Sigmoid colon (tissue), 7 donors: ENCODE data around the gene CRKL. TPM values are rescaled to one million over a fixed set of nuclear protein-coding genes. Genes with fewer than 3 reads are reported as not detected.
"Not testable (repeated sequence)": the region's sequence is repeated elsewhere in the genome, so short reads cannot be mapped to it uniquely, and the experiment has no call there.

Experiments used
- DNase-seq: peaks from one replicate; pipeline ENCODE4 v3.0.0-alpha.2; 2019
- H3K27ac ChIP-seq, 4 donors: fragments of 200-600 bp; sonication (generic); one replicate each; pipeline ENCODE4 v1.5.1; 2016 to 2019; ENCODE audit warnings: mild to moderate bottlenecking in 1 of 4
- H3K27me3 ChIP-seq, 3 donors: fragments of 200-600 bp; sonication (generic); one replicate each; pipeline ENCODE4 v1.5.1; 2019; ENCODE audit warnings: mild to moderate bottlenecking in 1 of 3
- H3K36me3 ChIP-seq, 4 donors: fragments of 200-600 bp; sonication (generic); one replicate each; pipeline ENCODE4 v1.5.1; 2016 to 2019
- H3K4me1 ChIP-seq, 4 donors: fragments of 200-600 bp; sonication (generic); one replicate each; pipeline ENCODE4 v1.5.1; 2017 to 2019
- H3K4me3 ChIP-seq, 4 donors: fragments of 200-600 bp; sonication (generic); one replicate each; pipeline ENCODE4 v1.5.1; 2017 to 2019; ENCODE audit warnings: mild to moderate bottlenecking in 2 of 4, moderate library complexity in 1 of 4
- H3K9me3 ChIP-seq, 4 donors: fragments of 200-600 bp in 3 of 4; sonication (generic) in 3 of 4; one replicate each; pipeline versions ENCODE4 v1.5.1 to v1.6.1; 2013 to 2019
- CTCF ChIP-seq, 4 experiments: fragments of 450-650 bp in 3 of 4; fragments of 200-600 bp in 1 of 4; IDR thresholded peaks; one replicate each; pipeline ENCODE4 v1.5.1; 2016 to 2019; ENCODE audit warnings: antibody characterized with exemption in 4 of 4, mild to moderate bottlenecking in 3 of 4, moderate library complexity in 2 of 4
- EP300 ChIP-seq, 4 donors: sonication (generic); formaldehyde crosslinking; IDR thresholded peaks; one replicate each; pipeline ENCODE4 v1.6.1; 2017; ENCODE audit warnings: antibody characterized with exemption in 4 of 4
- POLR2A ChIP-seq, 2 donors: fragments of 450-650 bp; IDR thresholded peaks; one replicate each; pipeline ENCODE4 v1.6.1; 2016; ENCODE audit warnings: antibody characterized with exemption in 2 of 2, mild to moderate bottlenecking in 2 of 2, moderate library complexity in 2 of 2
- POLR2AphosphoS5 ChIP-seq, 4 donors: sonication (generic); formaldehyde crosslinking; IDR thresholded peaks; one replicate each; pipeline ENCODE4 v1.6.1; 2017; ENCODE audit warnings: antibody characterized with exemption in 4 of 4
- WGBS, 2 donors: extraction: QIAGEN DNeasy Blood & Tissue Kit; methylation state at CpG; one replicate each; pipeline ENCODE4 v1.1.7; 2013; 5-methylcytosine and 5-hydroxymethylcytosine counted together
- intact Hi-C: fragments of 100-400 bp; cut with DNase I; formaldehyde crosslinking; loops from one replicate; pipeline ENCODE4 v1.15.1; 2023
- polyA plus RNA-seq, 3 donors: library from polyadenylated mRNA; stranded (reverse); fragments of 200-250 nt; gene quantifications; one replicate each; pipeline ENCODE4 v1.2.3, GENCODE V29; 2013
- total RNA-seq, 4 donors: library from RNA; depleted of rRNA; stranded (reverse); fragments of >200 nt; gene quantifications; one replicate each; pipeline ENCODE4 v1.1.0, GENCODE V29; 2016
- donor health status: healthy with polysubstance abuse.
- donor health status: Bipolar disorder and iron deficiency.
- donor health status: healthy.

The CRKL gene
- total and polyA plus RNA-seq, 7 donors: 16.8 to 37.1 (median 35.6) TPM

GRCh38 chr22:20930004-20930403 is 12.8 kb downstream of the CRKL start:
- peaks cover 0 to 27% (median 19%) of the 10 kb centered on the region in 4 donors for H3K4me1 ChIP-seq
- H3K9me3 ChIP-seq: no peaks in the 10 kb centered on the region
- H3K4me3 ChIP-seq: no peak overlapping the region
- WGBS, 2 donors: 77 to 91% methylated on average over 1 of the region's 1 CpG
- H3K36me3 ChIP-seq: peaks cover 0 to 14% (median 5%) of the 10 kb centered on the region in 4 donors
- no peak for DNase-seq
- TF ChIP-seq POLR2AphosphoS5 (IDR thresholded peaks at IDR 0.05): no peak
- no peak for TF ChIP-seq POLR2A (IDR thresholded peaks at IDR 0.05)
- no peak for TF ChIP-seq CTCF (IDR thresholded peaks at IDR 0.05)
- TF ChIP-seq EP300 (IDR thresholded peaks at IDR 0.05): no peak
- H3K27ac ChIP-seq: no peak overlapping the region
- H3K27me3 ChIP-seq: no peaks in the 10 kb centered on the region
- intact Hi-C loops: no loop called here

GRCh38 chr22:20930435-20930834 is 13.2 kb downstream of the CRKL start:
- intact Hi-C loops, H3K4me3 ChIP-seq, H3K27me3 ChIP-seq, H3K27ac ChIP-seq, H3K9me3 ChIP-seq, DNase-seq: not testable (repeated sequence)
- peaks cover 0 to 30% (median 19%) of the 10 kb centered on the region in 4 donors for H3K4me1 ChIP-seq
- WGBS, 2 donors: 93 to 98% methylated on average over 12 of the region's 12 CpGs
- peaks cover 0 to 18% (median 5%) of the 10 kb centered on the region in 4 donors for H3K36me3 ChIP-seq

- H3K9me3 ChIP-seq: no peaks in the 10 kb centered on the region
- H3K4me1 ChIP-seq: peaks cover 0 to 34% (median 17%) of the 10 kb centered on the region in 4 donors
- 90 to 93% methylated on average over 4 of the region's 4 CpGs for WGBS, 2 donors
- intact Hi-C loops: no loop called here
- no peak for DNase-seq
- no peak for TF ChIP-seq CTCF (IDR thresholded peaks at IDR 0.05)
- no peak for TF ChIP-seq POLR2A (IDR thresholded peaks at IDR 0.05)
- TF ChIP-seq EP300 (IDR thresholded peaks at IDR 0.05): no peak
- no peak for TF ChIP-seq POLR2AphosphoS5 (IDR thresholded peaks at IDR 0.05)
- no peaks in the 10 kb centered on the region for H3K27me3 ChIP-seq
- no peak overlapping the region for H3K27ac ChIP-seq
- peaks cover 0 to 26% (median 7%) of the 10 kb centered on the region in 4 donors for H3K36me3 ChIP-seq
- no peak overlapping the region for H3K4me3 ChIP-seq
These were observed 14.0 kb downstream of the CRKL start for GRCh38 chr22:20931126-20931654.

- intact Hi-C loops: no loop called here
- H3K36me3 ChIP-seq: peaks cover 0 to 37% (median 7%) of the 10 kb centered on the region in 4 donors
- no peak overlapping the region for H3K4me3 ChIP-seq
- peaks cover 0 to 49% (median 37%) of the 10 kb centered on the region in 4 donors for H3K4me1 ChIP-seq
- H3K9me3 ChIP-seq: no peaks in the 10 kb centered on the region
- TF ChIP-seq EP300 (IDR thresholded peaks at IDR 0.05): no peak
- TF ChIP-seq CTCF (IDR thresholded peaks at IDR 0.05): no peak
- TF ChIP-seq POLR2AphosphoS5 (IDR thresholded peaks at IDR 0.05): no peak
- no peak for TF ChIP-seq POLR2A (IDR thresholded peaks at IDR 0.05)
- no peak for DNase-seq
- H3K27me3 ChIP-seq: no peaks in the 10 kb centered on the region
- 92 to 95% methylated on average over 7 of the region's 7 CpGs for WGBS, 2 donors
- H3K27ac ChIP-seq: no peak overlapping the region
These were observed 16.7 kb downstream of the CRKL start for GRCh38 chr22:20933910-20934309.

GRCh38 chr22:20935049-20935448 is 17.8 kb downstream of the CRKL start:
- WGBS, 2 donors: 78 to 91% methylated on average over 9 of the region's 9 CpGs
- H3K9me3 ChIP-seq, H3K27me3 ChIP-seq, H3K4me3 ChIP-seq, intact Hi-C loops, H3K27ac ChIP-seq: not testable (repeated sequence)
- peaks cover 0 to 56% (median 42%) of the 10 kb centered on the region in 4 donors for H3K4me1 ChIP-seq
- H3K36me3 ChIP-seq: peaks cover 0 to 37% (median 7%) of the 10 kb centered on the region in 4 donors
- DNase-seq: peak; percentile 19

GRCh38 chr22:20935780-20936539 is 18.8 kb downstream of the CRKL start:
- H3K27me3 ChIP-seq, H3K27ac ChIP-seq, H3K4me3 ChIP-seq, H3K9me3 ChIP-seq, intact Hi-C loops: not testable (repeated sequence)
- Histone ChIP-seq H3K36me3 (peaks cover 0 to 37% (median 7%) of the 10 kb centered on the region in 4 donors), H3K4me1 (peaks cover 0 to 63% (median 45%) of the 10 kb centered on the region in 4 donors)
- peak; percentile 18 for DNase-seq
- 81 to 92% methylated on average over 11 of the region's 11 CpGs for WGBS, 2 donors
